HCT116 (cell line): Measurements from ENCODE around the gene SLC35F1. TPM values are rescaled to one million over a fixed set of nuclear protein-coding genes. Genes with fewer than 3 reads are reported as not detected.

ENCODE experiments used
- ATAC-seq: fragments of 200-7000 bp; cut with Tn5 transposase; 2 replicates; pipeline ENCODE4 v1.9.1; 2020; ENCODE audit warnings: mild to moderate bottlenecking, moderate library complexity
- BruUV-seq: library from RNA; stranded (reverse); fragments of 400-500 nt; replicated peaks from 2 replicates; lab custom pipeline; 2021; lab: Mats Ljungman, UMichigan
- CTCF ChIA-PET: fragments of 300-600 bp; sonication (Branson Sonifier 250); formaldehyde crosslinking; loops from one replicate; lab custom pipeline; 2021; ENCODE audit warnings: antibody characterized with exemption; lab: Charles Lee
- POLR2A ChIA-PET: fragments of 300-600, 350-600 bp; sonication (Branson Sonifier 250); formaldehyde crosslinking; loops from one replicate; lab custom pipeline; 2021; ENCODE audit warnings: antibody characterized with exemption; lab: Charles Lee
- RAD21 ChIA-PET, 2 experiments: fragments of 300-600 bp; sonication (Branson Sonifier 250); formaldehyde crosslinking; loops; one replicate each; lab custom pipeline; 2023; ENCODE audit warnings: low total read pairs in 2 of 2; ENCODE audit not compliant: uncharacterized antibody in 2 of 2, unreplicated experiment in 2 of 2, low non-redundant PET in 1 of 2; lab: Charles Lee
- DNase-seq: peaks from one replicate; pipeline ENCODE4 v3.0.0-alpha.2; 2010; ENCODE audit warnings: low read depth, low spot score
- H2AFZ ChIP-seq: fragments of 200-600 bp; shearing (Covaris generic), sonication (generic); 2 replicates; pipeline ENCODE4 v1.6.1; 2017; ENCODE audit warnings: low read depth, mixed run types, mixed read lengths, antibody characterized with exemption, low read length; ENCODE audit not compliant: poor library complexity, severe bottlenecking
- H3K27ac ChIP-seq: 2 replicates; pipeline ENCODE4 v1.5.1; 2012; ENCODE audit warnings: low read depth, low read length
- H3K27me3 ChIP-seq: fragments of 200-600 bp; sonication (generic); 2 replicates; pipeline ENCODE4 v1.6.1; 2016; ENCODE audit warnings: mixed run types, low read length, mixed read lengths; ENCODE audit not compliant: insufficient read depth
- H3K36me3 ChIP-seq, 2 experiments: fragments of 200-500 bp in 1 of 2; fragments of 200-600 bp in 1 of 2; sonication (Bioruptor generic) in 1 of 2; sonication (generic) in 1 of 2; 2 replicates each; pipeline versions ENCODE4 v1.5.1 to v1.6.1; 2014 to 2016; ENCODE audit warnings: low read length in 2 of 2, inconsistent platforms in 1 of 2, mixed read lengths in 1 of 2, mixed run types in 1 of 2; ENCODE audit not compliant: insufficient read depth in 2 of 2, control insufficient read depth in 1 of 2
- H3K4me1 ChIP-seq, 2 experiments: fragments of 200-600 bp in 1 of 2; sonication (generic) in 1 of 2; 2 replicates each; pipeline versions ENCODE4 v1.5.1 to v1.6.1; 2012 to 2017; ENCODE audit warnings: low read length in 2 of 2, inconsistent platforms in 1 of 2, mild to moderate bottlenecking in 1 of 2, mixed read lengths in 1 of 2, mixed run types in 1 of 2, moderate library complexity in 1 of 2; ENCODE audit not compliant: insufficient read depth in 2 of 2, control insufficient read depth in 1 of 2
- H3K4me2 ChIP-seq: fragments of 200-600 bp; sonication (generic); 2 replicates; pipeline ENCODE4 v1.6.1; 2017; ENCODE audit warnings: mixed run types, low read length, mixed read lengths
- H3K4me3 ChIP-seq, 2 experiments: fragments of 200-600 bp in 1 of 2; sonication (generic) in 1 of 2; replicated peaks in 1 of 2; 2 replicates each; pipeline ENCODE4 v1.5.1; 2011 to 2016; ENCODE audit warnings: low read length in 2 of 2, control low read depth in 1 of 2, low read depth in 1 of 2, mild to moderate bottlenecking in 1 of 2, mixed read lengths in 1 of 2, mixed run types in 1 of 2
- H3K79me2 ChIP-seq: fragments of 200-600 bp; sonication (generic); 2 replicates; pipeline ENCODE4 v1.6.1; 2017; ENCODE audit warnings: mild to moderate bottlenecking, mixed run types, low read length, moderate library complexity, mixed read lengths; ENCODE audit not compliant: insufficient read depth
- H3K9ac ChIP-seq: fragments of 200-600 bp; sonication (generic); 2 replicates; pipeline ENCODE4 v1.6.1; 2016; ENCODE audit warnings: low read length, mixed read lengths
- H3K9me2 ChIP-seq: fragments of 200-600 bp; sonication (generic), shearing (Covaris generic); 2 replicates; pipeline ENCODE4 v1.6.1; 2017; ENCODE audit warnings: mixed run types, mild to moderate bottlenecking, moderate library complexity; ENCODE audit not compliant: insufficient read depth
- H3K9me3 ChIP-seq, 2 experiments: fragments of 200-500 bp in 1 of 2; fragments of 200-600 bp in 1 of 2; sonication (Bioruptor generic) in 1 of 2; sonication (generic) in 1 of 2; 2 replicates each; pipeline ENCODE4 v1.6.1; 2014 to 2017; ENCODE audit warnings: low read length in 2 of 2, mixed read lengths in 2 of 2, inconsistent platforms in 1 of 2, low read depth in 1 of 2, mild to moderate bottlenecking in 1 of 2, mixed run types in 1 of 2, moderate library complexity in 1 of 2; ENCODE audit not compliant: control insufficient read depth in 1 of 2, insufficient read depth in 1 of 2
- H4K20me1 ChIP-seq: fragments of 200-600 bp; sonication (generic), shearing (Covaris generic); 2 replicates; pipeline ENCODE4 v1.6.1; 2017; ENCODE audit warnings: mixed run types, mild to moderate bottlenecking, moderate library complexity; ENCODE audit not compliant: insufficient read depth
- CBX3 ChIP-seq: IDR thresholded peaks from 2 replicates; pipeline ENCODE4 v1.6.1; 2012; ENCODE audit warnings: low read depth
- CTCF ChIP-seq, 3 experiments: fragments of 200-600 bp in 1 of 3; sonication (generic) in 1 of 3; IDR thresholded peaks in 2 of 3; conservative IDR thresholded peaks in 1 of 3; 2 replicates each; pipeline ENCODE4 v1.5.1; 2012 to 2017; ENCODE audit warnings: low read depth in 2 of 3, low read length in 2 of 3, antibody characterized with exemption in 1 of 3, borderline replicate concordance in 1 of 3, control low read depth in 1 of 3, mild to moderate bottlenecking in 1 of 3, mixed read lengths in 1 of 3, mixed run types in 1 of 3, moderate library complexity in 1 of 3; ENCODE audit not compliant: insufficient read depth in 1 of 3
- FOSL1 ChIP-seq: IDR thresholded peaks from 2 replicates; pipeline ENCODE4 v1.6.1; 2012; ENCODE audit warnings: low read depth
- MAX ChIP-seq: IDR thresholded peaks from 2 replicates; pipeline ENCODE4 v1.6.1; 2012
- POLR2AphosphoS5 ChIP-seq: IDR thresholded peaks from 2 replicates; pipeline ENCODE4 v1.6.1; 2011; ENCODE audit warnings: mild to moderate bottlenecking, low read depth, low read length, moderate library complexity
- RAD21 ChIP-seq: IDR thresholded peaks from 2 replicates; pipeline ENCODE4 v1.6.1; 2012; ENCODE audit warnings: low read depth, mild to moderate bottlenecking
- SIN3A ChIP-seq: IDR thresholded peaks from 2 replicates; pipeline ENCODE4 v1.6.1; 2012; ENCODE audit warnings: low read depth
- SRF ChIP-seq: IDR thresholded peaks from 2 replicates; pipeline ENCODE4 v1.6.1; 2012; ENCODE audit warnings: low read depth
- TCF7L2 ChIP-seq: IDR thresholded peaks from 2 replicates; pipeline ENCODE4 v1.7.0; 2011; ENCODE audit warnings: borderline replicate concordance, inconsistent platforms; ENCODE audit not compliant: insufficient read depth, insufficient read length; ENCODE audit errors: extremely low read depth
- YY1 ChIP-seq: IDR thresholded peaks from 2 replicates; pipeline ENCODE4 v1.6.1; 2011; ENCODE audit warnings: low read length, low read depth, moderate library complexity, mild to moderate bottlenecking; ENCODE audit not compliant: insufficient replicate concordance; ENCODE audit errors: extremely low read depth
- ZBTB33 ChIP-seq: IDR thresholded peaks from 2 replicates; pipeline ENCODE4 v1.6.1; 2011; ENCODE audit warnings: mild to moderate bottlenecking, low read length, moderate library complexity; ENCODE audit not compliant: insufficient replicate concordance; ENCODE audit errors: extremely low read depth
- ZFX ChIP-seq: fragments of 450-650 bp; IDR thresholded peaks from 2 replicates; pipeline ENCODE4 v1.6.1; 2017
- ZNF274 ChIP-seq: fragments of 200-500 bp; sonication (Bioruptor generic); IDR thresholded peaks from 2 replicates; pipeline ENCODE4 v1.6.1; 2014; ENCODE audit warnings: mild to moderate bottlenecking, low read depth, low read length, inconsistent platforms
- intact Hi-C: fragments of 100-400 bp; cut with micrococcal nuclease; formaldehyde crosslinking; loops from 2 replicates; pipeline ENCODE4 v1.10.0; 2022
- total RNA-seq: library from RNA; stranded (reverse); gene quantifications from one replicate; pipeline ENCODE4 v1.2.1, GENCODE V29; 2021; ENCODE audit not compliant: unreplicated experiment

Gene SLC35F1
- total RNA-seq, 1 experiment from 2014 or later = 0.07 TPM

- ChIA-PET CTCF (no interaction called here), RAD21 (no interaction called here), POLR2A (no interaction called here)
- DNase-seq (no peak), ATAC-seq (no peak)
- no peak for TF ChIP-seq YY1
- TF ChIP-seq ZFX = no peak
- no peak for TF ChIP-seq RAD21
- TF ChIP-seq SIN3A = no peak
- TF ChIP-seq MAX = no peak
- no peak for TF ChIP-seq ZBTB33
- TF ChIP-seq CTCF (IDR thresholded peaks at IDR 0.05 in 2 of 3, conservative IDR thresholded peaks at IDR 0.05 in 1 of 3; ENCODE audit: borderline replicate concordance in 1 of 3, insufficient read depth in 1 of 3, low read depth in 2 of 3, low read length in 2 of 3) = no peak
- TF ChIP-seq SRF = no peak
- TF ChIP-seq CBX3 = no peak
- no peak for TF ChIP-seq TCF7L2
- no peak for TF ChIP-seq POLR2AphosphoS5
- no peak for TF ChIP-seq ZNF274
- TF ChIP-seq FOSL1 = no peak
- intact Hi-C loops = no loop called here
- no peaks in the 10 kb centered on the region for H3K36me3 ChIP-seq
- H3K4me3 ChIP-seq = no peak overlapping the region
- no peaks in the 10 kb centered on the region for H3K27me3 ChIP-seq
- no peaks in the 10 kb centered on the region for H3K9me2 ChIP-seq
- no peak overlapping the region for H3K27ac ChIP-seq
- H3K79me2 ChIP-seq = no peaks in the 10 kb centered on the region
- no peak overlapping the region for H3K4me2 ChIP-seq
- H3K4me1 ChIP-seq = no peaks in the 10 kb centered on the region
- H2AFZ ChIP-seq = no peak overlapping the region
- BruUV-seq = no TSS peak
- no peaks in the 10 kb centered on the region for H3K9me3 ChIP-seq
- H4K20me1 ChIP-seq = no peaks in the 10 kb centered on the region
- H3K9ac ChIP-seq = no peak overlapping the region
Measured at GRCh38 chr6:118186672-118187567, 279.9 kb downstream of the SLC35F1 start.
